HCEC 1CT (cell line): ENCODE results near the gene ITGA4.
"Not testable (repeated sequence)": the region's sequence is repeated elsewhere in the genome, so short reads cannot be mapped to it uniquely, and the experiment has no call there.

Experiments
- DNase-seq: peaks from one replicate; pipeline ENCODE4 v3.0.0-alpha.2; 2017

ITGA4 gene

GRCh38 chr2:181457121-181457740 is at the start of gene ITGA4:
Gene ITGA4 (plus strand): TSS chr2:181457386. CDS start chr2:181457655, 269 bp downstream.
- DNase-seq = peak; percentile 84

GRCh38 chr2:181408861-181409260 is 48.3 kb upstream of the ITGA4 start:
- no peak for DNase-seq

- DNase-seq = no peak
Observed at GRCh38 chr2:181411105-181411849, 45.9 kb upstream of the ITGA4 start.

- no peak for DNase-seq
Observed at GRCh38 chr2:181419129-181419855, 37.9 kb upstream of the ITGA4 start.

GRCh38 chr2:181420259-181421130 is 36.7 kb upstream of the ITGA4 start:
- DNase-seq = no peak

GRCh38 chr2:181421131-181421458 is 36.1 kb upstream of the ITGA4 start:
- DNase-seq = no peak

GRCh38 chr2:181421464-181421863 is 35.7 kb upstream of the ITGA4 start:
- DNase-seq = no peak

GRCh38 chr2:181426672-181427071 is 30.5 kb upstream of the ITGA4 start:
- DNase-seq = no peak

GRCh38 chr2:181430406-181431118 is 26.6 kb upstream of the ITGA4 start:
- DNase-seq = peak; percentile 20

GRCh38 chr2:181431674-181432073 is 25.5 kb upstream of the ITGA4 start:
- DNase-seq = no peak

GRCh38 chr2:181438261-181438660 is 18.9 kb upstream of the ITGA4 start:
- no peak for DNase-seq

GRCh38 chr2:181440344-181440743 is 16.8 kb upstream of the ITGA4 start:
- no peak for DNase-seq

GRCh38 chr2:181440919-181441318 is 16.3 kb upstream of the ITGA4 start:
- DNase-seq = no peak

- no peak for DNase-seq
Observed at GRCh38 chr2:181441670-181442069, 15.5 kb upstream of the ITGA4 start.

GRCh38 chr2:181444654-181445053 is 12.5 kb upstream of the ITGA4 start:
- DNase-seq = no peak

- no peak for DNase-seq
Observed at GRCh38 chr2:181446985-181447384, 10.2 kb upstream of the ITGA4 start.

- DNase-seq = not testable (repeated sequence)
Observed at GRCh38 chr2:181449278-181449677, 7.9 kb upstream of the ITGA4 start.

GRCh38 chr2:181454686-181455450 is 2.3 kb upstream of the ITGA4 start:
- no peak for DNase-seq

GRCh38 chr2:181456660-181457120 is 496 bp upstream of the ITGA4 start:
- peak; percentile 34 for DNase-seq

GRCh38 chr2:181457741-181458425 is 697 bp downstream of the ITGA4 start:
- peak; percentile 70 for DNase-seq

GRCh38 chr2:181458871-181459270 is 1.7 kb downstream of the ITGA4 start:
- no peak for DNase-seq
